Activated CD8-positive, alpha-beta memory T cell treated with anti-CD3 and anti-CD28 coated beads, Interleukin-2, amount 50 U/mL, for 24 hours (primary cell): ENCODE data around the gene LRFN3.
"Not testable (repeated sequence)": the region's sequence is repeated elsewhere in the genome, so short reads cannot be mapped to it uniquely, and the experiment has no call there.

Experiments used
- DNase-seq: peaks from one replicate; pipeline ENCODE4 v3.0.0-alpha.2; 2020; ENCODE audit errors: extremely low read depth

LRFN3 gene

DNA sequence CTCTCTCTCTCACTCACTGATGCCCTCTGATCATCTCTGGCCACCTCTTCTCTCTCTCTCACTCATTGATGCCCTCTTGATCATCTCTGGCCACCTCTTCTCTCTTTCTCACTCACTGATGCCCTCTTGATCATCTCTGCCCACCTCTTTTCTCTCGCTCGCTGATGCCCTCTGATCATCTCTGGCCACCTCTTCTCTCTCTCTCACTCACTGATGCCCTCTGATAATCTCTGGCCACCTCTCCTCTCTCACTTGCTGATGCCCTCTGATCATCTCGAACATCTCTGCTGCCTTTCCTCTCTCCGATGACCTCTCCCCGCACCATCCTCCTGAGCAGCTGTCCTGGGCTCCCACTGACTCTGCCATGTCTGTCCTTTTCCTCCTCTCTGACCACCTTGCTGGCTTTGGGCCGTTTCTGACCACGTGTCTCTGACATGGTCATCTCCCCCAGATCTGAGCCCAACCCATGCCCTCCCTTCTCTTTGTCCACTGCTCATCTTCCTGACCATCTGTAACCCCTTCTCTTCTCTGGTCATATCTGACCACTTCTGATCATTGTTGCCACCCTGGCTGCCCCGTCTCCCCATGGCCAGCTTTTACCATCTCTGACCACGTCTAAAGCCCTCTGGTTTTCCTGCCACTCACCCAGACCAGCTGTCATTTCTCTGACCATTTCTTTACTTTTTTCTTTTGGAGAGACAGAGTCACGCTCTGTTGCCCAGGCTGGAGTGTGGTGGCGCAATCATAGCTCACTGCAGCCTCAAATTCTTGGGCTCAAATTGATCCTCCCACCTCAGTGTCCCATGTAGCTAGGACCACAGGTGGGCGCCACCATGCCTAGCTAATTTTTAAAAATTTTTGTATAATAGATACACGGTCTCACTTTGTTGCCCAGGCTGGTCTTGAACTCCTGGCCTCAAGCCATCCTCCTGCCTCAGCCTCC, 2.4 kb downstream of the LRFN3 start:
- no peak for DNase-seq

DNA sequence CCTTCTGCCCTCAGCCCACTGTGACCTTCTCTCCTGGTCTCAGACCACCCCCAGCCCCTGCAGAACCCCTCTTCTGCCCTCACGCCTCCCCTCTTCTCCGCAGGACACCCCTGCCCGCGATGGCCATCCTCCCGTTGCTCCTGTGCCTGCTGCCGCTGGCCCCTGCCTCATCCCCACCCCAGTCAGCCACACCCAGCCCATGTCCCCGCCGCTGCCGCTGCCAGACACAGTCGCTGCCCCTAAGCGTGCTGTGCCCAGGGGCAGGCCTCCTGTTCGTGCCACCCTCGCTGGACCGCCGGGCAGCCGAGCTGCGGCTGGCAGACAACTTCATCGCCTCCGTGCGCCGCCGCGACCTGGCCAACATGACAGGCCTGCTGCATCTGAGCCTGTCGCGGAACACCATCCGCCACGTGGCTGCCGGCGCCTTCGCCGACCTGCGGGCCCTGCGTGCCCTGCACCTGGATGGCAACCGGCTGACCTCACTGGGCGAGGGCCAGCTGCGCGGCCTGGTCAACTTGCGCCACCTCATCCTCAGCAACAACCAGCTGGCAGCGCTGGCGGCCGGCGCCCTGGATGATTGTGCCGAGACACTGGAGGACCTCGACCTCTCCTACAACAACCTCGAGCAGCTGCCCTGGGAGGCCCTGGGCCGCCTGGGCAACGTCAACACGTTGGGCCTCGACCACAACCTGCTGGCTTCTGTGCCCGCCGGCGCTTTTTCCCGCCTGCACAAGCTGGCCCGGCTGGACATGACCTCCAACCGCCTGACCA, 3.3 kb downstream of the LRFN3 start:
- DNase-seq = no peak

GRCh38 chr19:35940078-35940775, 4.1 kb downstream of the LRFN3 start:
- DNase-seq = no peak

DNA sequence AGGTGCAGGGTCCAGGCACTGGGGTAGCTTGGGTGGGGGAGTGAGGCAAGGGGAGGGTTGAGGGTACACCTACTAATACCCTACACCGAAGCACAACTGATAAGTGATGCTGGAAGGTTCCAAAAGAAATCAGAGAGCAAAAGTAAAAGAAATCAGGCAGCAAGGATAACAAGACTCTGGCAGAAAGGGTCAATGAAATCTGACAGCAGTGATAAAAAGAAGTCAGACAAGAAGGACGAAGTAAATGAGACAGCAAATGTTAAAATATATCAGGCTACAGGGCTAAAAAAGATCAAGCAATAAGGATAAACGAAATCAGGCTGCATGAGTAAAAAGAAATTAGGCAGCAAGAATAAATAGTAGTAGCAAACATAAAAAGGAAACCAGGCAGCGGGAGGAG, 4.7 kb downstream of the LRFN3 start:
- no peak for DNase-seq

DNA sequence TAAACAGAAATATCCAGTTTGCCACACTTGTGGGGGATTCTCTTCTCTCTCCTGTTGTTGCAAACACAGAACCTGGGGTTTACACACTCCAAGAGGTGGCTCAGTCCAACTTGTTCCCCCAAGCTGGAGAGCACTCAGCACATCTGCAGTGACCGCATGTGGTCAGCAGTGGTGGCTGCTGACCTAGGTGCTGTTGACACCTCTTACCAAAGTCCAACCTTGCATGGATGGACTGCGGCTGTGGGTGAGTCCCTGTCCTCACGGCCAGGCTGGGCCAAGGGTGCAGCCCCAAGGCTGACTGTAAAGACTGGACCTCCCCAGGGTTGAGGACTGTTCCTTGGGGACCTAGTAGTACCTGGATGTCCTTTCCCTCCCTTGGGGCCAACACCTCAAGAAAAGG, 6.1 kb downstream of the LRFN3 start:
- no peak for DNase-seq

- no peak for DNase-seq
These were observed 7.4 kb downstream of the LRFN3 start for GRCh38 chr19:35943321-35944301.

DNA sequence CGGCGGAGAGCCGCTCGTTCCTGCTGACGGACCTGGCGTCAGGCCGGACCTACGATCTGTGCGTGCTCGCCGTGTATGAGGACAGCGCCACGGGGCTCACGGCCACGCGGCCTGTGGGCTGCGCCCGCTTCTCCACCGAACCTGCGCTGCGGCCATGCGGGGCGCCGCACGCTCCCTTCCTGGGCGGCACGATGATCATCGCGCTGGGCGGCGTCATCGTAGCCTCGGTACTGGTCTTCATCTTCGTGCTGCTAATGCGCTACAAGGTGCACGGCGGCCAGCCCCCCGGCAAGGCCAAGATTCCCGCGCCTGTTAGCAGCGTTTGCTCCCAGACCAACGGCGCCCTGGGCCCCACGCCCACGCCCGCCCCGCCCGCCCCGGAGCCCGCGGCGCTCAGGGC, 8.4 kb downstream of the LRFN3 start:
- no peak for DNase-seq

DNA sequence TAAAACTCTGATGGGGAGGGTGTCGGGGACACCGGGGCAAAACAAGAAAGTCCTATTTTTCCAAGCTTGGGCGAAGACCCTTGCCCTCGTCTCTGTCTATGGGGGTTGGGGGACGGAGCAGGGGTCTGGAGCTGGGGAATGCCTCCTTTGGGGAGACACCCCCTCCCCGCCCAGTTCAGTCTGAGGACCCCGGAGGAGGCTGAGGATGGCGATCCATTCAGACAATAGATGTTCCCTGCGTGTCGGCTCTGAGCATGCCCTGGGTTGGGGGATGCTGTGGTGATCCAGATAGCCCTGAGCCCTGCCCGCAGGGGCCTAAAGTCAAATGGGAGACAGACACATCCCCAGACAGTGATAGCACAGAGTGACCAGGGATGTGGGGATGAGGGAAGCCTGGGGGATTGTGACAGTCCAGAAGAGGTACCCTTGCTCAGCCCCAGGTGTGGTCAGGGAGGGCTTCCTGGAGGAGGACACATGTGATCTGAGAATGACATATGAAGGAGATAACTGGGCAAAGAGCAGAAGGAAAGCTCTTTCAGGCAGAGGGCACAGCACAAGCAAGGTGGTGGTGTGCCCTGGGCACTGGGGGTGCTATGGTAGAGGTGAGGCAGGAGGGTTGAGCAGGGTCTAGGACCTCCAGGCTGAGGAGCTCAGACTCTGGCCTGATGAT, 9.1 kb downstream of the LRFN3 start:
- DNase-seq = no peak

DNA sequence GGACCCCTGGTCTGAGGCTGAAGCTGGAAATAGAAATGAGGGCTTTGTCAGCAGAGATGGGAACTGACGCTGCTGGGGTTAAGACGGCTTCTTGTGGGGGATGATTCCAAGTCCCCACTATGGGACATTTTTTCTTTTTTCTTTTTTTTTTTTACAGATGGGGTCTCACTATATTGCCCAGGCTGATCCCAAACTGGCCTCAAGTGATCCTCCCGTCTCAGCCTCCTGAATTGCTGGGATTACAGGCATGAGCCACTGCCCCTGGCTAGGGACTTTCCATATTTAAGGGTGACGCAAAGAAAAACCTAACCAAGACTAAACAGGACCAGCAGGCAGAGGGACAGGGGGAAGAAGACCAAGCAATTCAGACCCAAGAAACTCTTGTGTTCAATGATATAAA, 10.0 kb downstream of the LRFN3 start:
- DNase-seq = no peak

DNA sequence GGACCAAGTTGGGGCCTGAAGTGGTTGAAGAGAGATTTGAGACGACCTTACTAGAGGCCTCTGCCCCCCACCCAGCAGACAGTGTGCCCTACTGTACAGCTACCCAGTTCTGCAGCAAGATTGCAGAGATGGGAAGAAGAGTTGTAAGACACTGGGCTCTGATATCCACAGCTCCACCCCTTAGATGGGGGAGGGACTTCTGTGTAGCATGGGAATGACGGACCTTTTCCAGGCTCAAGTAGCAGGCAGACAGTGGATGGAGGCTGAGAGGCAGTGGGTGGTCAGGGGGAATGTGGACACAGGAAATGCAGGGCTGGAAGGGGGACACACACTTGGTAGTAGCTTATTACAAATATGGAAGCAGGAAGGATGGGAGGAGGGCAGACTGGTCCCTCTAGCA, 13.0 kb downstream of the LRFN3 start:
- no peak for DNase-seq

- DNase-seq = no peak
These were observed 19.9 kb downstream of the LRFN3 start for GRCh38 chr19:35955881-35956634.

DNA sequence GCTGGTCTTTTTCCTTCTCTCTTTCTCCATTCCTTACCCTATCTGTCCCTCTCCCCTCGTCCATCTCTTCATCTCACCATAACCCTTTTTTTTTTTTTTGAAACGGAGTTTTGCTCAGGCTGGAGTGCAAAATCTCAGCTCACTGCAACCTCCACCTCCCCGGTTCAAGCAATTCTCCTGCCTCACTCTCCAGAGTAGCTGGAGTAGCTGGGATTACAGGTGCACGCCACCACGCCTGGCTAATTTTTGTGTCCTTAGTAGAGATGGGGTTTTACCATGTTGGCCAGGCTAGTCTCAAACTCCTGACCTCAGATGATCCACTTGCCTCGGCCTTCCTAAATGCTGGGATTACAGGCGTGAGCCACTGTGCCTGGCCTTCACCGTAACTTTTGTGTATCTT, 21.2 kb downstream of the LRFN3 start:
- not testable (repeated sequence) for DNase-seq

DNA sequence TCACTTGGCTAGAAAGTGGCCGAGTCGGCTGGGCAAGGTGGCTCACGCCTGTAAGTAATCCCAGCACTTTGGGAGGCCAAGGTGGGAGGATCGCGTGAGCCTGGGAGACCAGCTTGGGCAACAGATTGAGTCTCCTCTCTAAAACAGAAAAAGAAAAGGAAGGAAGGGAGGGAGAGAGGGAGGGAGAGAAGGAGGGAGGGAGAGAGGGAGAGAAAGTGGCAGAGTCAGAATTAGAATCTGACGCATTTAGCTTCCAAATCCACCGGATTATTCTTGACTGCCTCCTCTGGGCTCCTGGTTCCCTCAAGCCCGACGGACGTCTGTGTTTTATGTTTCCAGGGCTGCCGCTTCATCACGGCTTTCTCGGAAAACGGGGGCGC, 22.5 kb downstream of the LRFN3 start:
- no peak for DNase-seq

- peak; percentile 23 for DNase-seq
These were observed 23.1 kb downstream of the LRFN3 start for GRCh38 chr19:35959040-35959967.

DNA sequence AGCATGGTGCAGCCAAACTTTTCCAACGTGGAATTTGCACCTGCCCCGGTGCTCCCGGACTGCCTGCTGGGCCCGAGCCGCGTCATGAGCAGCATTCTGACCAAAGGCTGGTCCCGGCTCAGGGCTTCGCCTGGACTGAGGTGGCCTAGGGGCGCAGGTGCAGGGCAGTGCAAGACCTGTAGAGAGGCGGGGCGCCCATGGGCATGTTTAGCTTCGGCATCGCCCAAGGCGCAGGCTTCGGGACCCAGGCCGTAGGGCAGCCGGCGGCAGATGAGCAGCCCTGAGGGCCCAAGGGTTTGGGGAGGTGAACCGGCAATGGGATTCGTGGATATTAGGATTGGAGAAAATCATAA, 23.8 kb downstream of the LRFN3 start:
- no peak for DNase-seq

DNA sequence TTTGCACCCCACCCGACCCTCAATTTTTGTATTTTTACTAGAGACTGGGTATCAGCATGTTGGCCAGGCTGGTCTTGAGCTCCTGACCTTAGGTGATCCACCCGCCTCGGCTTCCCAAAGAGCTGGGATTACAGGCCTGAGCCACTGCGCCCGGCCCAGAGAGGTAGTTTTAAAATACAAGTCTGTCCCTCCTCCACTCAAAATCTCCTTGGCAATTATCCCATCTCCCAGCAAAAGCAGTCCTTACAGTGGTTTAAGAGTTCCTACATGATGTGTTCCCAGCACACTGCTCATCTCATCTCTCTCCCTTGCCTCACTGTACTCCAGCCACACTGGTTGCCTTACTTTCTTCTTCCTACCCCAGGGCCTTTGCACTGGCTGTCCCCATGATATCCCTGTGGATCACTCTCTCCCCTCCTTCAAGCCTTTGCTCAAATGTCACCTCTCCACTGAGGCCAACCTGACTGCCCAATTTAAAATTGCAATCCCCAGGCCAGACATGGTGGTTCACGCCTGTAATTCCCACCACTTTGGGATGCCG, 24.3 kb downstream of the LRFN3 start:
- DNase-seq = no peak

DNA sequence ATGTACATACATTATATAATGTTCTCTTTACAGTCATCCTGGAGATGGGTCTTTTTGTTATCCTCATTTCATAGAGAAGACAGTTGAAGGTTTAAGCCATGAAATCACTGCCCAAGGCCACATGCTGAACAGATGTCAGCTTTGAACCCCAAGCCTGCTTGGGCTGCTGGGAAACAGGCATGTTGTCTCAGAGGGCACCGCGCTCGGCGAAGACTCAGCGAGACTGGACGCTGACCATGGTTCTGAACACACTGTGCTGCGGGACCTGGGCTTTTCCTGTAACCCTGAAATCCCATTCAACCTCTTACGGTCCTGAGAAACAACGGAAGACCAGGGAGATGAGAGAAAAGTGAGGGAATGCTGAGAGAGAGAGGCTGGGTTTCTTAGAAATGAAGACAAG, 27.3 kb downstream of the LRFN3 start:
- DNase-seq = no peak

- no peak for DNase-seq
These were observed 30.6 kb downstream of the LRFN3 start for GRCh38 chr19:35966771-35967170.

DNA sequence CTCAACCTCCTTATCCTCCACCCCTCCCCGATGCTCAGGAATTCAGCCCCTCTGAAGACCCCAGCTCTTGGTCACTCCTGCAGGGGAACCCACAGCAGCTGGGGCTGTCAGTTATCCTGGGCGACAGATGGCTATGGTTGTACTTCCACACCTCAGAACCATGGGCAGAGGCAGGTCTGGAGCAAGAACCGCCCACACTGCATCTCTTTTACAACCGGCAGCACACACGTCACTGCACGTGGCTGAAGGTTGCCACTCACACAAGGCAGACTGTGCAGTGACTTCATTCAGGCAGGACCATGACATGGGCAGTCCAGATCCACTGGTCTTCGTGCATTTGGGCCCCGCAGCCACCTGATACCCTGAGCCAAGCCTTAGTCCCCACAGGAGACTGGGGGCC, 37.3 kb downstream of the LRFN3 start:
- DNase-seq = no peak
